ENCODE data around the gene XPNPEP1. TPM values are rescaled to one million over a fixed set of nuclear protein-coding genes. Genes with fewer than 3 reads are reported as not detected.

The XPNPEP1 gene
- total RNA-seq, 4 donors from 2014 or later, result 108 to 298 (median 127) TPM

- Histone ChIP-seq H3K27ac (no peak overlapping the region), H3K9me3 (no peaks in the 10 kb centered on the region), H3K4me3 (no peak overlapping the region), H3K4me1 (peaks cover 0 to 13% (median 7%) of the 10 kb centered on the region in 4 donors), H3K36me3 (peaks cover 0 to 63% (median 17%) of the 10 kb centered on the region in 4 donors), H3K27me3 (no peaks in the 10 kb centered on the region)
- intact Hi-C loops (cut with DNase I; ENCODE audit: low total_unique reads), result loop anchor here (10.0 kb wide), 2 partner anchors 134 to 404 kb away; no protein-coding TSS in a partner anchor
- no peak for DNase-seq
- in situ Hi-C loops (cut with MboI; ENCODE audit: low pct_ligation_motif_present in 1 of 4, low pct_unique_long_range_greater_than_20kb in 1 of 4, low sequenced_read_pairs in 3 of 4), result loop anchor here in 3 of 4 donors (10.0 to 25.0 kb wide), 6 partner anchors 106 to 681 kb away; partner anchors contain the start of gene SMC3 (in 1 of the 3)
- TF ChIP-seq POLR2A (IDR thresholded peaks at IDR 0.05), result no peak
- no peak for TF ChIP-seq CTCF (IDR thresholded peaks at IDR 0.05)
- TF ChIP-seq POLR2AphosphoS5 (IDR thresholded peaks at IDR 0.05), result no peak
- TF ChIP-seq EP300 (IDR thresholded peaks at IDR 0.05; ENCODE audit: low read depth), result no peak
- WGBS, 2 donors (ENCODE audit: low coverage in 1 of 2), result 80 to 82% methylated on average over 1 to 8 of the region's 8 CpGs
Measured at GRCh38 chr10:109880886-109881768, 42.2 kb downstream of the XPNPEP1 start.

DNA sequence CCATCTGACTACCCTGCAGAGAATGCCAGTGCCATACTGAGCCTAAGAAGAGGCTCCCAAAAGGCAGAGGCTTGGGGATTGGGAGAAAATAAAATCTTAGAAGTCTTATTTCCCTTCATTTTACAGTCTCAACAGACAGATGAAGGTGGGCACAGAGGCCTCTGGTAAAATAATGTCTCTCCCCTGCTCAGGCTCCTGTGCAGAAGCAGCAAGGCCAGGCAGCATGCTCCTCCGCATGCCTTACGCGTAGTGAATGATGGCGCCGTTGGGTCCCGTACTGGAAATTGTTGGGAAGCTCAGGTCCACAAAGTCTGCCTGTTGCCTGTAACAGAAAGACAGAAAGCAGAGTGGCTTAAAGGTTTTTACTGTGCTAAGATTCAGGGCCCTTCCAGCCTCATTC lies 45.8 kb downstream of the XPNPEP1 start:
- Histone ChIP-seq H3K27me3 (no peaks in the 10 kb centered on the region), H3K4me3 (no peak overlapping the region), H3K36me3 (peaks cover 0 to 78% (median 22%) of the 10 kb centered on the region in 4 donors), H3K4me1 (peaks cover 0 to 10% (median 0%) of the 10 kb centered on the region in 4 donors), H3K27ac (no peak overlapping the region), H3K9me3 (no peaks in the 10 kb centered on the region)
- intact Hi-C loops (cut with DNase I; ENCODE audit: low total_unique reads) (no loop called here), in situ Hi-C loops (cut with MboI; ENCODE audit: low pct_ligation_motif_present in 1 of 4, low pct_unique_long_range_greater_than_20kb in 1 of 4, low sequenced_read_pairs in 3 of 4) (loop anchor here in 2 of 4 donors (25.0 kb wide), 4 partner anchors 110 to 685 kb away; partner anchors contain the start of gene SMC3 (in 1 of the 2))
- WGBS, 2 donors (ENCODE audit: low coverage in 1 of 2), result 91% methylated on average over 6 of the region's 6 CpGs; no CpG with 5 or more reads in 1 of the 2 donors
- DNase-seq, result no peak
- TF ChIP-seq EP300 (IDR thresholded peaks at IDR 0.05; ENCODE audit: low read depth) (no peak), CTCF (IDR thresholded peaks at IDR 0.05) (no peak), POLR2AphosphoS5 (IDR thresholded peaks at IDR 0.05) (no peak), POLR2A (IDR thresholded peaks at IDR 0.05) (no peak)

- 84 to 92% methylated on average over 4 to 8 of the region's 8 CpGs for WGBS, 2 donors (ENCODE audit: low coverage in 1 of 2)
- intact Hi-C loops (cut with DNase I; ENCODE audit: low total_unique reads), result no loop called here
- in situ Hi-C loops (cut with MboI; ENCODE audit: low pct_ligation_motif_present in 1 of 4, low pct_unique_long_range_greater_than_20kb in 1 of 4, low sequenced_read_pairs in 3 of 4), result loop anchor here in 2 of 4 donors (25.0 kb wide), 4 partner anchors 111 to 686 kb away; partner anchors contain the start of gene SMC3 (in 1 of the 2)
- H3K27me3 ChIP-seq, result no peaks in the 10 kb centered on the region
- H3K27ac ChIP-seq, result peak overlapping the region; percentile 18 to 46 (median 29)
- no peak overlapping the region for H3K4me3 ChIP-seq
- peaks cover 0 to 10% (median 0%) of the 10 kb centered on the region in 4 donors for H3K4me1 ChIP-seq
- no peak for TF ChIP-seq EP300 (IDR thresholded peaks at IDR 0.05; ENCODE audit: low read depth)
- no peak for TF ChIP-seq CTCF (IDR thresholded peaks at IDR 0.05)
- no peak for TF ChIP-seq POLR2A (IDR thresholded peaks at IDR 0.05)
- no peak for TF ChIP-seq POLR2AphosphoS5 (IDR thresholded peaks at IDR 0.05)
- H3K9me3 ChIP-seq, result no peaks in the 10 kb centered on the region
- no peak for DNase-seq
- H3K36me3 ChIP-seq, result peaks cover 0 to 76% (median 17%) of the 10 kb centered on the region in 4 donors
Measured at GRCh38 chr10:109875828-109876821, 47.2 kb downstream of the XPNPEP1 start.

Measured in transverse colon (tissue), 4 donors.